ENCODE data around the gene MRPL48. TPM values are rescaled to one million over a fixed set of nuclear protein-coding genes. Genes with fewer than 3 reads are reported as not detected.

The MRPL48 gene
- polyA plus RNA-seq, 1 donor from 2014 or later: 61.0 TPM

Other genes with a start within 250 kb of the MRPL48 start
- gene FAM168A, start 189.8 kb upstream of the MRPL48 start, polyA plus RNA-seq: 2.6 TPM
- 50.3 TPM for gene PLEKHB1, start 141.3 kb upstream of the MRPL48 start, polyA plus RNA-seq
- gene RAB6A, start 26.8 kb upstream of the MRPL48 start, polyA plus RNA-seq: 93.4 TPM
- 66.9 TPM for gene COA4, start 89.0 kb downstream of the MRPL48 start, polyA plus RNA-seq
- gene PAAF1, start 89.1 kb downstream of the MRPL48 start, polyA plus RNA-seq: 16.8 TPM
- 0.35 TPM for gene DNAJB13, start 163.2 kb downstream of the MRPL48 start, polyA plus RNA-seq
- 1,475 TPM for gene UCP2, start 195.0 kb downstream of the MRPL48 start, polyA plus RNA-seq
- gene UCP3, start 221.2 kb downstream of the MRPL48 start, polyA plus RNA-seq: 0.19 TPM

Measured in IgD-negative memory B cell (primary cell).